RPMI8226 (cell line): Measurements from ENCODE around the gene GHRHR.

ENCODE experiments used
- DNase-seq: peaks from one replicate; pipeline ENCODE4 v3.0.0-alpha.2; 2015

Gene GHRHR

DNA sequence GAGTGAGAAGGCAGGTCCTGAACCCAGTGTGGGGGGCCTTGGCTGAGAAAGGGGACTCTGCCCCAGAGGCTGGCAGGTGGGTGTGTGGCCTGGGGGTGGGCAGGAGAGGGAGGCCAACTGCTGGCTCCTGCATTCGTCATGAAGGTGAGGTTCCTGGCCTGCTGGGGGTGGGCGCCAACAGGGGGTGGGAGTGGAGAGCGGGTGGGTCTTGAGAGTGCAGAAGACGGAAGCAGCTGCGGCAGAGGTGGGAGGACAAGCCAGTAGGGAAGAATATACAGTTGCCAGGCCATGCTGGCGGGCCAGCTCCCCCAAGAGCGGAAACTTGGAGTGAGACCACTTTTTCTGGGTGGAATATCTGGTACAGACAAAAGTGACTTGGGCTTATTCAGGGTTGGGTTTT, 23.4 kb downstream of the GHRHR start:
- no peak for DNase-seq

GRCh38 chr7:30987936-30988335, 24.2 kb downstream of the GHRHR start:
- DNase-seq = no peak

DNA sequence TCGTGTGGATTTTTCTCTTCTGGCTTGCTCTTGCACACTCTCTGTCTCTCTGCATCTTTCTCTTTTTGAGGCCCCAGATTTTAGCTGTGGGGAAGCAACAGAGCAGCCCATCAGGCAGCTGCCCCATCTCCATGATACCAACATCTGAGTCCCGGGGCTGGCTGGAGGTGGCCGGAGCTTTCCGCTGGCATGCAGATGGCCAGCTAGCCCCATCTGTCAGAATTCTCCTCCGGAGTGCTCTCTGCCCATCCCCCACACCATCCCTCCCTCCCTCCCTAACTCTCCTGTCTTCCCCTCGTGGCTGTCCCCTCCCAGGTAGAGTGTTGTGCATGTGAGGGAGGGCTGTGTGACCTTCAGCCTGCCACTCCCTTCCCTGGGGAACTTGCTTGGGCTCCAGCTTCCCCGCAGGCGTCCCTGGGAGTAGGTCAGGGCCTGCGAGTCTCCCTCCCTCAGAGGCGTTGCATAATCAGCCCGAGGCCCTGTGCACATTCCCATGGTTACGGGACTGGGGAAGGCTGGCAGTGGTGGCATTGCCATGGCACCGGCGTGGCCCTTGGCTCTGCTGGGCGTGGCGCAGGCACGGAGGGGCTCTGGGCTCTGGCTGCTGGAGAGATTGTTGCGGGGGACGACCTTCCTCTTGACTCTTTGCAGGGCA, 24.7 kb downstream of the GHRHR start:
- no peak for DNase-seq

- DNase-seq = no peak
These were observed 25.5 kb downstream of the GHRHR start for GRCh38 chr7:30989008-30989823.

DNA sequence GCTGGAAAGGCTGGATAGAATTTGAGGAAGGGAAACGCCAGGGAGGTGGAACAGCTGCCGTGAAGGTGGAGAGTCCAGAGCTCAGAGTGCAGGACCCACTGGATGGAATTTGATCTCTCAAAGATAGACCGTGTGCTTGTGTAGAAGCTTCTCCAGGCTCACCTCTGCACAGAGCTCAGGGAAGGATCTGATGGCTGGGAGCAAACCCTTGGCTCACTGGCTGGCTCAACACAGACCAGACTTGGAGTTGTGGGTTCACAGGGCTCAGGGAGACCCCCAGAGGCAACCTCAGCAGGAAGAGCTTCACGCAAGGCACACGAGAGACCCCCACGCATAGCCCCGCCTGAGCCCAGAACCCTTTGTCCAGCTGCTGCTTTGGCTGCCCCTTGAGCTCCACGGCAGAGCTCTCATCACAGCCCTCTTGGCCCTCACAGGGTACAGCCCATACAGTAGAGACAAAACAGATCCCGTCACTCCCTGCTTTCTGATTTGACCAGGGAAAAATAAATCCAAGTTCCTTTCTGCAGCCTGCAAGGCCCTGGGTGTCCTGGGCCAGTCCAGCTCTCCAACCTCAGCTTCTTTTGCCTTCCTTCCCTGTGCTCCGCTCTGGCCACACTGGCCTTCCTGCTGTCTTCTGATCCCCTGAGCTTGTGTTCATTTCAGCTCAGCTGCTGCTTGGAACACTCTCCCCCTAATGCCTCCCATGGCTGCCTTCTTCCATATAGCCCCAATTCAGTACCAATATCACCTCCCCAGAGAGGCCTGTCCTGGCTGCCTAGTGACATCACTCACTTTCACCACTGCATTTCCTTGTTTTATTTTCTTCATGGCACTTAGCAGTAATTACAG, 26.3 kb downstream of the GHRHR start:
- DNase-seq = no peak

DNA sequence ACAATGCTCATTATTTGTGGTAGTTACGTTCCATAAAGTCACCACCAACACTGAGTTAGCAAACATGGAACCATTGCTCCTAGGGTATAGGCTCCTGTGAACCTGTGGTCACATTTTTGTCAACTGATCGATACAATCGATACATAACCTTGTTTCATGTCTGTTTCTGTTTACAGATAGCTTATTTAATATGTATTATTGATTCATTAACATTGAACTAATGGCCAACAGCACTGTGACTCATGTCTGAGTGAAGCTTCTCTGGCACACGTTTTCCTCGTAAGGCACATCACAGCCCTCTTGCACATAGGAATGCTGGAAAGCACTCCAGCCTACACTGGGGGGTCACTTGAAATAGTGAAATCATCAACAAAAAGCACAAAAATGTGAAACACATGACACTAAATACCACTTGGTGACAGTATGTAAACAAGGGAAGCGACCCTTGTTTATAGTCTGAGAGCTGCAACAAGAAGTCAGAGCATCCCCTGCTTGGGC, 27.0 kb downstream of the GHRHR start:
- no peak for DNase-seq

GRCh38 chr7:30992414-30992813, 28.7 kb downstream of the GHRHR start:
- no peak for DNase-seq

DNA sequence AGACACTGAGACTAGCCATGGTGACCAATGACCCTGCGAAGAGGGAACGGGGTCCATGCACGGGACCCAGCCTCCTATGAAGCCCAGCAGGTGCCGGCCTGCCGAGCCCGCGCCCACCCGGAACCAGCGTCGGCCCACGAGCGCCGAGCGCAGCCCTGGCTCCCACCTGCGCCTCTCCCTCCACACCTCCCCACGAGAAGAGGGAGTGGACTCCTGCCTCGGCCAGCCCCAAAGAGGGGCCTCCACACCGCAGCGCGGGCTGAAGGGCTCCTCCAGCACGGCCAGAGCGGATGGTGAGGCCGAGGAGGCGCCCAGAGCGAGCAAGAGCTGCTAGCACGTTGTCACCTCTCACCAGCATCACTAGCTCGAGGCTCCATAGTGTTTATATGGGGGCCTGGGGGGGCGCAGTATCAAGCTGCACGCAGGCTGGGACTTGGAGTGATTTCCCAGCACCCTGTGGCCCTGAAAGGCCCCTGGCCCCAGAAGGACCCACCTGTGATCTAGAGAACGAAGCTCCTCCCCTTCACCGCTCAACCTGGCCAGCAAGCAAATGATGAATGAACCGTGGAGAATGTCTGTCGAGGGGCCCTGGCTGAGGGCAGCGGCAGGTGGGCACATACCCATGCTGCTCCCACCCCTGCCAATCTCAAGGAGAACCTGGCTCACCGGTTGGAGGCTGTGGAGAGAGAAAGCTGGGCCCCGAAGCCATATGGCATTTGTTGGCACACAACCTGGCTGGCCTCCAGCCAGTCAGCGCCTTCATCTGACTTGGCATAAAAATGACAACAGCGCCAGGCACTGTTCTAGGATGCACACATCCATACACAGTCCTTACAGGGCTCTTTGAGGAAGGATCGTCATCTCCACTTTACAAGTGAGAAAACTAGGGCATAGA, 30.7 kb downstream of the GHRHR start:
- no peak for DNase-seq

- DNase-seq = no peak
These were observed 31.8 kb downstream of the GHRHR start for GRCh38 chr7:30995536-30995935.

GRCh38 chr7:30996256-30996655, 32.5 kb downstream of the GHRHR start:
- no peak for DNase-seq

DNA sequence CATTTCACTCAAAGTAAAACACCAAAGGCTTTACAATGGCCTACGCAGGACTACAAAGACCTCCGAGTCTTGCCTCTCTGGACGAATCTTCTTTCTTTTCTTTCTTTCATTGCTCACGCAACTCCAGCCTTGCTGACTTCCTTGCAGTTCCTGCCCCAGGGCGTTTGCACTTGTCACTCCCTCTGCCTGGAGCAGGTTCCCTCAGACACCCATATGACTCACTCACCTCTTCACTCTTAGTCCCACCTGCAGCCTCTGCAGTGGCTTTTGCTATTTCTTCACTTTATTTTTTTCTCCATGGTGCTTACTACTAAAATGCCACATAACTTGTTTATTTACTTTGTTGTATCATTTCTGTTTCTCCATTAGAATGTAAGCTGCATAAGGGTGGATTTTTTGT, 33.1 kb downstream of the GHRHR start:
- no peak for DNase-seq

DNA sequence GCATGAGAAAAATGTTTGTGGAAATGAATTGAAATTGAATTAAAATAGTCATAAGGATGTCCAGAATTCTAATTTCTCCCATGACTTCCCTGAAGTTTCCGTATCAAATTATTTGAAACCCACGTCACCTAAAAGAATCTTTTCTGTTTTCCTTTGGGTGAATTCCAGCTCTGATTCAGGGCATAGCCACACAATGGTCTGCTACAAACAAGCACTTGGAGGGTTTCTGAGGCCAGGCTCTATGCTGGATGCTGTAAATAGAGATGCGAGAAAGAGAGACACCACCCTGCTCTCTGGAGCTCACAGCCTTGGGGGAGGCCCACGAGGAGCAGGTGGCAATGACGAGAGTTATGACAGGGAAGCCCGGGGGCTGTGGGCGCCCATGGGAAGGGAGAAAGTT, 33.6 kb downstream of the GHRHR start:
- no peak for DNase-seq

DNA sequence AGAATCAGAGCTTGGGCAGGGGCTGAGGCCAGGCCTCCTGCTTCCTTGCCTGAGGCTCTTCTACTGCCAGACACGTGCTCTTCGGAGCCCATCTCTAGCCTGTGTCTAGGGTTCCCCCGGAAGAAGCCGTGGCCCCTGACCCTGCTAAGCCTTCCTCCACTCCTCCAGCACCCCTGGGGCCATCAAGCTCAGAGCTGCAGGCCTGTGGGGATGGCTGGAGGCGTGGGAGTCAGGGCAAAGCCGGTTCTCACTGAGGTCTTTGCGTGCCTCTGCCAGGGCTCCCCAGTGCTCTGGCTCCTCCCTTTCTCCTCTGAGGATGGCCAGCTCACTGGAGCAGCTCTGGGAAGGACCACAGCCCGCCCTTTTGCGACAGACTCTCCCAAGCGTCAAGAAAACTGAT, 34.4 kb downstream of the GHRHR start:
- no peak for DNase-seq

- DNase-seq = no peak
These were observed 36.5 kb downstream of the GHRHR start for GRCh38 chr7:31000161-31000693.

- DNase-seq = no peak
These were observed 37.0 kb downstream of the GHRHR start for GRCh38 chr7:31000779-31001178.

- DNase-seq = no peak
These were observed 38.5 kb downstream of the GHRHR start for GRCh38 chr7:31002256-31002655.

GRCh38 chr7:31003097-31003496, 39.3 kb downstream of the GHRHR start:
- no peak for DNase-seq

GRCh38 chr7:31003721-31004120, 40.0 kb downstream of the GHRHR start:
- no peak for DNase-seq

DNA sequence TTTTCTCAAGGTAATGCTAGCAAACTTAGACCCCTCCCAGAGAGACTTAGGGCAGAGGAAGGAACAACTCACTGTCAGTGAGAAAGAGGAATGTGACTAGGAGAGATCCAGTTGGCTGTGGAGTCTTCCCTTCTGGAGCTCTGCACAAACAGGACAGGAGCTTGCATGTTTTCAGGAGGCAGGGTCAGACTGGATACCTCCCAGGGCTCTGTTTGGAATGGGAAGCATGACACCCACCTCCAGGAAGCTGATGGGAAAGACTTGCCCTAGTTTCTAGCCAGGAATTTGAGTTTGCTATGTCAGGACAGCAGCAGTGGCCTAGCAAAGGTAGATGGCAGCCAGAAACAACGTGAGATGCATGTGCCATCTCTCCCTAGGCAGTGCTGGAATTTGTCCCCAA, 40.6 kb downstream of the GHRHR start:
- DNase-seq = no peak

DNA sequence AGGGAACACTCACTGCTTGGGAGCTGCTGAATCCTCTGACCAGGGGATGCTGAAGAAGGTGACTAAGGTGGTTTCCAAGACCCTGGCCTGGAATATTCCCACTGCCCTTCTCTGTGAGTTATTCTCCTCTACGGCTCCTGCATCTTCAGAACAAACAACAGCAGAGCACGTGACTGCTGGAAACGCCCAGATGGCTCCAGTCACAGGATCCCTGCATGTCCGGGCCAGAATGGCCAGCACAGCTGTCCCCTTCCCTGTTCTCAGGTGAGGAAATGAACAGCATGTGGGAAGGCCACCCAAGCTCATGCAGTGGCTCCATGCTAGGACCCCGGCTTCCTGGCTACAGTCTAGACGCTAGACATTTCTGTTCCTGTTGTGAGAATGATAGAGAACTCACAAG, 43.1 kb downstream of the GHRHR start:
- no peak for DNase-seq

DNA sequence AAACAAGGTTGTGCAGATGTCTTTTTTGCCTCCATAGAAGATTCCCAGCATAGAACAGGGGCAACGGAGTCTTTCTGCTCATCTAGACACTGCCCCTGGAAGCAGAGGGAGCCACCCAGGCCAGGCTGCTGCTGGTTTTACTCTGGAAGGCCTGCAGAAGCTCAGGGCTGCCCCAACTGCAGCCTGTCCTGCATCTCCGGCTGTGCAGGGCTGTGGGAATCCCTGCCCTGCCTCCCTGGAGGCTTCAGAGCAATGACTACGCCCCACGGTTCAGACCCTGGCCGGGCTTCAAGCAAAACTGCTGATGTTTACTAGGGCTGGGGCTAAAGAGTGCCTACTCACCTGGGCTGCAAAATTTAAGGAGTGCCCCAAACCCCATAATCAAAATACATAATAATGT, 43.9 kb downstream of the GHRHR start:
- no peak for DNase-seq

DNA sequence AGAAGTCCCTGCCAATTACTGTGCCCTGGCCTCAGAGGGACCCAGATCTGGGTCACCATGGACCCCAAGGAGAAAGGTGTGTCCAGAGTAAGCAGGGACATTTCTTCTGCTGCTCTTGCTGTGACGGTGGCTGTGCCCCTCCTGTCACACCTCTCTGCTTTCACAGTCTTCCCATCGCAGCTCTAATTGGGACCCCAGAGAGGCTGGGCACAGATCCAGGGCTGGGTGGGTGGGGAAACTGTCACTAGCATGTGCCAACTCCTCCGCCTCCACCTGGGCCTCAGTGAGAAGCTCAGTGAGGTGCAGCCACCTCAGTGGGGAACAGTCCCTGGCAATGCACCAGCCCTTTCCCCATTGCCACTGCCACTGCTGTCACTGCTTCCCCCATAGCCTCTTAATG, 51.1 kb downstream of the GHRHR start:
- no peak for DNase-seq
